Endothelial cell (in vitro differentiated cells): ENCODE results near the gene CTNNBL1. TPM values are rescaled to one million over a fixed set of nuclear protein-coding genes. Genes with fewer than 3 reads are reported as not detected.

Source experiments
- DNase-seq: peaks from one replicate; pipeline ENCODE4 v3.0.0; 2021; ENCODE audit warnings: low spot score
- H3K27ac Mint-ChIP-seq: one replicate; pipeline ENCODE4 v1.8.0; 2021; ENCODE audit warnings: mixed read lengths, inconsistent platforms; ENCODE audit not compliant: unreplicated experiment
- H3K27me3 Mint-ChIP-seq: one replicate; pipeline ENCODE4 v1.8.0; 2021; ENCODE audit warnings: mild to moderate bottlenecking, moderate library complexity, mixed read lengths, inconsistent platforms; ENCODE audit not compliant: unreplicated experiment
- H3K36me3 Mint-ChIP-seq: one replicate; pipeline ENCODE4 v1.8.0; 2021; ENCODE audit warnings: mild to moderate bottlenecking, low read depth, mixed read lengths, inconsistent platforms; ENCODE audit not compliant: unreplicated experiment
- H3K4me1 Mint-ChIP-seq: one replicate; pipeline ENCODE4 v1.8.0; 2021; ENCODE audit warnings: mild to moderate bottlenecking, mixed read lengths, inconsistent platforms; ENCODE audit not compliant: unreplicated experiment
- H3K4me3 Mint-ChIP-seq: one replicate; pipeline ENCODE4 v1.8.0; 2021; ENCODE audit warnings: mild to moderate bottlenecking, mixed read lengths, inconsistent platforms; ENCODE audit not compliant: unreplicated experiment
- H3K9me3 Mint-ChIP-seq: one replicate; pipeline ENCODE4 v1.8.0; 2021; ENCODE audit warnings: mixed read lengths, inconsistent platforms; ENCODE audit not compliant: unreplicated experiment
- CTCF ChIP-seq: fragments of 200-600 bp; sonication (generic); IDR thresholded peaks from one replicate; pipeline ENCODE4 v1.5.0; 2021; ENCODE audit warnings: antibody characterized with exemption; ENCODE audit not compliant: unreplicated experiment
- total RNA-seq: library from RNA; stranded (reverse); fragmentation: NEBNext Ultra II Directional; extraction: Animal tissue kit (Norgen Biotek cat#: 25700); gene quantifications from one replicate; pipeline ENCODE4 v1.2.1, GENCODE V29; 2021; ENCODE audit not compliant: unreplicated experiment

CTNNBL1 gene
- total RNA-seq, 1 donor from 2014 or later, result 84.8 TPM

GRCh38 chr20:37759761-37760209 lies 66.0 kb downstream of the CTNNBL1 start:
- no peak for DNase-seq

GRCh38 chr20:37760322-37760721 lies 66.5 kb downstream of the CTNNBL1 start:
- no peaks in the 10 kb centered on the region for H3K9me3 Mint-ChIP-seq
- peaks cover 14% of the 10 kb centered on the region for H3K4me1 Mint-ChIP-seq
- H3K4me3 Mint-ChIP-seq, result no peak overlapping the region
- no peak overlapping the region for H3K27ac Mint-ChIP-seq
- peaks cover 8% of the 10 kb centered on the region for H3K36me3 Mint-ChIP-seq
- DNase-seq, result no peak
- peaks cover 2% of the 10 kb centered on the region for H3K27me3 Mint-ChIP-seq
- TF ChIP-seq CTCF, result no peak

More at GRCh38 chr20:37759761-37760209, 66.0 kb downstream of the CTNNBL1 start:
- H3K9me3 Mint-ChIP-seq, result no peaks in the 10 kb centered on the region
- H3K27ac Mint-ChIP-seq, result no peak overlapping the region
- no peak overlapping the region for H3K4me3 Mint-ChIP-seq
- TF ChIP-seq CTCF, result no peak
- peaks cover 8% of the 10 kb centered on the region for H3K36me3 Mint-ChIP-seq
- peaks cover 9% of the 10 kb centered on the region for H3K4me1 Mint-ChIP-seq
- peaks cover 2% of the 10 kb centered on the region for H3K27me3 Mint-ChIP-seq

GRCh38 chr20:37762716-37763485 lies 69.1 kb downstream of the CTNNBL1 start:
- no peak for TF ChIP-seq CTCF
- H3K27me3 Mint-ChIP-seq, result peaks cover 2% of the 10 kb centered on the region
- no peak overlapping the region for H3K4me3 Mint-ChIP-seq
- no peak for DNase-seq
- H3K27ac Mint-ChIP-seq, result no peak overlapping the region
- no peaks in the 10 kb centered on the region for H3K9me3 Mint-ChIP-seq
- peaks cover 13% of the 10 kb centered on the region for H3K4me1 Mint-ChIP-seq
- peaks cover 3% of the 10 kb centered on the region for H3K36me3 Mint-ChIP-seq

GRCh38 chr20:37764333-37764935 lies 70.6 kb downstream of the CTNNBL1 start:
- peaks cover 6% of the 10 kb centered on the region for H3K36me3 Mint-ChIP-seq
- TF ChIP-seq CTCF, result no peak
- H3K9me3 Mint-ChIP-seq, result no peaks in the 10 kb centered on the region
- H3K27ac Mint-ChIP-seq, result no peak overlapping the region
- H3K4me3 Mint-ChIP-seq, result no peak overlapping the region
- H3K4me1 Mint-ChIP-seq, result peaks cover 13% of the 10 kb centered on the region
- DNase-seq, result no peak
- peaks cover 2% of the 10 kb centered on the region for H3K27me3 Mint-ChIP-seq

- no peak overlapping the region for H3K4me3 Mint-ChIP-seq
Measured at GRCh38 chr20:37770908-37771307, 77.1 kb downstream of the CTNNBL1 start.

More at GRCh38 chr20:37770908-37771307, 77.1 kb downstream of the CTNNBL1 start:
- peaks cover 14% of the 10 kb centered on the region for H3K36me3 Mint-ChIP-seq
- TF ChIP-seq CTCF, result no peak
- H3K4me1 Mint-ChIP-seq, result peaks cover 11% of the 10 kb centered on the region
- H3K27me3 Mint-ChIP-seq, result no peaks in the 10 kb centered on the region
- no peak overlapping the region for H3K27ac Mint-ChIP-seq
- H3K9me3 Mint-ChIP-seq, result no peaks in the 10 kb centered on the region
- DNase-seq, result no peak
